Prostate gland (tissue), 2 donors: ENCODE measurements around the gene RPUSD4. TPM values are rescaled to one million over a fixed set of nuclear protein-coding genes. Genes with fewer than 3 reads are reported as not detected.

Experiments used
- DNase-seq: peaks from one replicate; pipeline ENCODE4 v3.0.0-alpha.2; 2019; ENCODE audit warnings: low spot score
- H3K27ac ChIP-seq, 2 donors: fragments of 200-600 bp; sonication (generic); 2 replicates each; pipeline ENCODE4 v1.5.1; 2017 to 2019
- H3K27me3 ChIP-seq: fragments of 200-600 bp; sonication (generic); replicated peaks from 2 replicates; pipeline ENCODE4 v1.5.1; 2019; ENCODE audit not compliant: insufficient read depth
- H3K36me3 ChIP-seq, 2 donors: fragments of 200-600 bp; sonication (generic); 1 replicate in 1 of 2; 2 replicates in 1 of 2; pipeline versions ENCODE4 v1.5.1 to v1.8.1; 2017 to 2019
- H3K4me1 ChIP-seq: fragments of 200-600 bp; sonication (generic); replicated peaks from 2 replicates; pipeline ENCODE4 v1.5.1; 2019
- H3K4me3 ChIP-seq, 2 donors: fragments of 200-600 bp; sonication (generic); 2 replicates each; pipeline ENCODE4 v1.5.1; 2017 to 2019
- H3K9me3 ChIP-seq: fragments of 200-600 bp; sonication (generic); 2 replicates; pipeline ENCODE4 v1.5.1; 2017
- CTCF ChIP-seq, 4 experiments: fragments of 200-600 bp in 2 of 4; fragments of 450-650 bp in 2 of 4; sonication (generic) in 2 of 4; IDR thresholded peaks; 1 replicate in 3 of 4; 2 replicates in 1 of 4; pipeline ENCODE4 v1.5.1; 2016 to 2019; ENCODE audit warnings: antibody characterized with exemption in 4 of 4, mild to moderate bottlenecking in 2 of 4, moderate library complexity in 2 of 4
- POLR2A ChIP-seq: fragments of 450-650 bp; IDR thresholded peaks from one replicate; pipeline ENCODE4 v1.6.1; 2016; ENCODE audit warnings: antibody characterized with exemption, mild to moderate bottlenecking
- POLR2AphosphoS5 ChIP-seq: sonication (generic); formaldehyde crosslinking; IDR thresholded peaks from one replicate; pipeline ENCODE4 v1.6.1; 2017; ENCODE audit warnings: antibody characterized with exemption
- WGBS: methylation state at CpG from one replicate; pipeline ENCODE4 v1.1.5; 2018; 5-methylcytosine and 5-hydroxymethylcytosine counted together
- intact Hi-C: fragments of 100-400 bp; cut with DNase I; formaldehyde crosslinking; loops from one replicate; pipeline ENCODE4 v1.14.2; 2022
- total RNA-seq, 2 donors: library from RNA; depleted of rRNA; stranded (reverse); fragments of >200 nt; gene quantifications; one replicate each; pipeline ENCODE4 v1.1.0, GENCODE V29; 2016

RPUSD4 gene
- total RNA-seq, 2 donors from 2014 or later: 13.0 to 29.7 TPM

DNA sequence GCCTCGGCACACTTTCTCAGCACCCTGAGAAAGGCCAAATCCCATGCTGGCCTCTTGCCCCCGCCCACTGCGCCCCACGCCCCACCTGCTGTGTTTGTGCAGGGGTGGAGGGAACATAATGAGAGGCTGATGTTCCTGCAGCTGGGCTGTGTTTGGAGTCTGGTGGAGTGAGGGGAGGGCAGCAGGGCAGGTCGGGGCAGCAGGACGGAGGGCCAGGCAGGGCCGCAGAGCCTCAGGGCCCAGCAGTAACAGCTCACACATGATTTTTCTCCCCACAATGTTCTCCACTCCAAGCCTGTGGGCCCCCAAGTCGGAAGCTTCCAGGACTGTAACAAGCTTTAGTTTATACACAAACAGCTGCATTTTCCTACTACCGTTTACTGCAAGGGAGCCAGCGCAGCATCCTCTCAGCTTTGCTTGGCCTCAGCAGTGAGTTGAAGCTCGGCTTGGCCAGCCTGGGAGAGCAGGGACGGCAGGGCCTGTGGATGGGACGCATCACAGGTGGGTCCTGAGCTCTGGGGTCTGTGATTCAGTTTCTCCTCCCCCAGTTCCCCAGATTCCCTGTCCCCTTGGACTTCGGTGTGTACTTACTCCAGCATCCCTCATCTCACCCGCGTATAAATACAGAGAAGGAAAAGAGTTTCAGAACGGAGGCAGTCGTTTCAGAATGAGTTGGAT lies 51.0 kb downstream of the RPUSD4 start:
- no peak for DNase-seq
- H3K4me3 ChIP-seq: no peak overlapping the region
- no peak overlapping the region for H3K27ac ChIP-seq
- no peaks in the 10 kb centered on the region for H3K4me1 ChIP-seq
- H3K27me3 ChIP-seq: no peaks in the 10 kb centered on the region
- WGBS: 78% methylated on average over 18 of the region's 18 CpGs
- TF ChIP-seq CTCF (IDR thresholded peaks at IDR 0.05): no peak
- no peak for TF ChIP-seq POLR2A
- TF ChIP-seq POLR2AphosphoS5: no peak
- no peaks in the 10 kb centered on the region for H3K9me3 ChIP-seq
- intact Hi-C loops: no loop called here
- no peaks in the 10 kb centered on the region for H3K36me3 ChIP-seq

GRCh38 chr11:126159719-126160344 lies 51.6 kb downstream of the RPUSD4 start:
- WGBS: 91% methylated on average over 19 of the region's 19 CpGs
- no peak overlapping the region for H3K27ac ChIP-seq
- DNase-seq: no peak
- no peak for TF ChIP-seq POLR2A
- TF ChIP-seq POLR2AphosphoS5: no peak
- TF ChIP-seq CTCF (IDR thresholded peaks at IDR 0.05): no peak
- no peaks in the 10 kb centered on the region for H3K27me3 ChIP-seq
- no peak overlapping the region for H3K4me3 ChIP-seq
- no peaks in the 10 kb centered on the region for H3K4me1 ChIP-seq
- H3K9me3 ChIP-seq: no peaks in the 10 kb centered on the region
- intact Hi-C loops: no loop called here
- H3K36me3 ChIP-seq: no peaks in the 10 kb centered on the region

DNA sequence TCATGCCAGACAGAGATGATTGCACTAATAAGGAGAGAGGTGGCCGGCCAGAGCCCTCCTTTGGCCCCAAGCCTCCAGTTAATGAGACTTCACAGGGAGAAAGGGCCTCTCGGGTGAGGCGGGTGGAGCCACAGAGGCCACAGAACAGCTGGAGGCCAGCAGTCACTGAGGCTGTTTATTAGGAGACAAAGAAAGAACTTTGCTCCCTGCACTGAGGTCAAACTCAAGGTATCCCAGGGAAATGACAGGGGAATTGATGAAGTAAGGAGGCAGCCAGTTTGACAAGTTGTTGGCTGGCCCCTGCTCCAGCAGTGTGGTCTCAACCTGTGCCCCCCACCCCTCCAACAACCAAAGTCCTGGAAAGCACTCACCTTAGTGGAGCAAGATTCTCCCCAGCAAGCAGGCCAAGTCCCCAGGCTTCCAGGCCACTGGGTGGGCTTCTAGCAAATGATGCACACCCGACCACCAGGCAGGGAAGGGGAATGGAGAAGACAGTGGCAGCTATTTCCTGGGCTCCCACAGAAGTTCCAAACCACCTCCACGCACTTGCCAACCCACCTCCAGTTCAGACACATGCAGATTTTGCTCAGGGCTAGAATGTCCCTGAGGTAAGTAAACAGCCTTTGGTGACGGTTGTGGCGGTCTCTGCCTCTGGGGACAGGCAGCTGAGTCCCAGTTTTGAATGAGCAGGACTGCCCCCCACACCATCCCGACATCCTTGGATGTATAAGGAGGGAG lies 53.2 kb downstream of the RPUSD4 start:
- Histone ChIP-seq H3K9me3 (no peaks in the 10 kb centered on the region), H3K27ac (no peak overlapping the region), H3K27me3 (no peaks in the 10 kb centered on the region), H3K4me1 (no peaks in the 10 kb centered on the region), H3K4me3 (no peak overlapping the region), H3K36me3 (no peaks in the 10 kb centered on the region)
- TF ChIP-seq POLR2AphosphoS5: no peak
- no peak for TF ChIP-seq POLR2A
- no peak for TF ChIP-seq CTCF (IDR thresholded peaks at IDR 0.05)
- 78% methylated on average over 8 of the region's 8 CpGs for WGBS
- intact Hi-C loops: no loop called here
- no peak for DNase-seq

GRCh38 chr11:126157326-126158030 lies 54.0 kb downstream of the RPUSD4 start:
- no peaks in the 10 kb centered on the region for H3K27me3 ChIP-seq
- intact Hi-C loops: no loop called here
- no peak for DNase-seq

More at GRCh38 chr11:126157326-126158030, 54.0 kb downstream of the RPUSD4 start:
- WGBS: 92% methylated on average over 7 of the region's 7 CpGs
- TF ChIP-seq POLR2A: no peak
- TF ChIP-seq POLR2AphosphoS5: no peak
- TF ChIP-seq CTCF (IDR thresholded peaks at IDR 0.05): no peak
- Histone ChIP-seq H3K9me3 (no peaks in the 10 kb centered on the region), H3K27ac (no peak overlapping the region), H3K4me3 (no peak overlapping the region), H3K4me1 (no peaks in the 10 kb centered on the region), H3K36me3 (no peaks in the 10 kb centered on the region)
